ENCODE data around the gene MPHOSPH10.

- no peak for TF ChIP-seq POLR2AphosphoS5 (IDR thresholded peaks at IDR 0.05)
- no peak for TF ChIP-seq CTCF (IDR thresholded peaks at IDR 0.05)
- no peak for TF ChIP-seq POLR2A (IDR thresholded peaks at IDR 0.05; ENCODE audit: low read depth)
These were observed 27.3 kb upstream of the MPHOSPH10 start for GRCh38 chr2:71102981-71103681.

All from esophagus muscularis mucosa (tissue), 3 donors.